ENCODE results near the gene RERE.

Gene RERE

GRCh38 chr1:8350914-8351684, 466.3 kb downstream of the RERE start:
- no peak overlapping the region for H3K27ac ChIP-seq (ENCODE audit: low read length)
- H2AFZ ChIP-seq (ENCODE audit: low read depth, low read length): no peak overlapping the region
- no peaks in the 10 kb centered on the region for H3K27me3 ChIP-seq (ENCODE audit: insufficient read depth, low read length, poor library complexity)
- no peak overlapping the region for H3K9ac ChIP-seq (ENCODE audit: low read depth, low read length)
- peaks cover 19% of the 10 kb centered on the region for H4K20me1 ChIP-seq (ENCODE audit: insufficient read depth, low read length)
- no peak for DNase-seq
- ATAC-seq (ENCODE audit: insufficient read depth, low read depth): no peak
- peaks cover 2% of the 10 kb centered on the region; the same call in 1 of the 2 replicates for H3K4me1 ChIP-seq (ENCODE audit: insufficient read depth, low read length)
- H3K36me3 ChIP-seq (ENCODE audit: insufficient read depth, low read length): peaks cover 23% of the 10 kb centered on the region
- TF ChIP-seq EZH2 (IDR thresholded peaks at IDR 0.05; ENCODE audit: borderline replicate concordance, low read depth, low read length, severe bottlenecking) (no peak), CTCF (IDR thresholded peaks at IDR 0.05; ENCODE audit: borderline replicate concordance, extremely low read depth, low read length, poor library complexity, severe bottlenecking) (no peak)
- no peaks in the 10 kb centered on the region for H3K79me2 ChIP-seq (ENCODE audit: insufficient read depth, low read length)
- no peak overlapping the region for H3K4me3 ChIP-seq (ENCODE audit: low read depth in 1 of 2, low read length in 2 of 2)
- no peaks in the 10 kb centered on the region for H3K9me3 ChIP-seq (ENCODE audit: insufficient read depth, low read length, severe bottlenecking)
- H3K4me2 ChIP-seq (ENCODE audit: insufficient read depth, low read length): no peak overlapping the region

- DNase-seq (no peak), ATAC-seq (ENCODE audit: insufficient read depth, low read depth) (no peak)
- Histone ChIP-seq H3K27me3 (ENCODE audit: insufficient read depth, low read length, poor library complexity) (no peaks in the 10 kb centered on the region), H3K4me3 (ENCODE audit: low read depth in 1 of 2, low read length in 2 of 2) (no peak overlapping the region), H3K27ac (ENCODE audit: low read length) (no peak overlapping the region), H3K9ac (ENCODE audit: low read depth, low read length) (no peak overlapping the region), H3K9me3 (ENCODE audit: insufficient read depth, low read length, severe bottlenecking) (no peaks in the 10 kb centered on the region), H3K4me1 (ENCODE audit: insufficient read depth, low read length) (peaks cover 2% of the 10 kb centered on the region; the same call in 1 of the 2 replicates), H4K20me1 (ENCODE audit: insufficient read depth, low read length) (peaks cover 16% of the 10 kb centered on the region), H3K4me2 (ENCODE audit: insufficient read depth, low read length) (no peak overlapping the region), H3K79me2 (ENCODE audit: insufficient read depth, low read length) (no peaks in the 10 kb centered on the region), H3K36me3 (ENCODE audit: insufficient read depth, low read length) (peaks cover 12% of the 10 kb centered on the region), H2AFZ (ENCODE audit: low read depth, low read length) (no peak overlapping the region)
- TF ChIP-seq EZH2 (IDR thresholded peaks at IDR 0.05; ENCODE audit: borderline replicate concordance, low read depth, low read length, severe bottlenecking) (no peak), CTCF (IDR thresholded peaks at IDR 0.05; ENCODE audit: borderline replicate concordance, extremely low read depth, low read length, poor library complexity, severe bottlenecking) (no peak)
Observed at GRCh38 chr1:8349961-8350360, 467.5 kb downstream of the RERE start.

DNA sequence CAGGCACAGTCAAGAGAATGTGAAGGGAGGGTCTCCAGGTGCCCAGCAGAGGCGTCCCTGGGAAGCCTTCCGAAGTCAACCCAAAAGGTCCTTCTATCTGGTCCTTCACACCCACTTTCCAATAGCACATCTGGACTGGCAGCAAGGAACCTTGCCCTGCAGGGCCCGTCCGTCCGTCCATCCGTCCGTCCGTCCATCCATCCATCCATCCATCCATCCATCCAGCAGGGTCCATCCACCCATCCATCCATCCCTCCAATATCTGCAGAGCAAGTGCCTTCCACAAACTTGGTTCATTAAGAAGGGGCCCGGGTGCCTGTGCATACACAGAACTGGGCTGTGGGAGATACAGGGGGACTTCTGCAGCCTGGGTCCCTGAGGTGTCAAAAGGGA, 468.0 kb downstream of the RERE start:
- H3K27ac ChIP-seq (ENCODE audit: low read length): no peak overlapping the region
- H3K4me3 ChIP-seq (ENCODE audit: low read depth in 1 of 2, low read length in 2 of 2): no peak overlapping the region
- no peak for TF ChIP-seq EZH2 (IDR thresholded peaks at IDR 0.05; ENCODE audit: borderline replicate concordance, low read depth, low read length, severe bottlenecking)
- TF ChIP-seq CTCF (IDR thresholded peaks at IDR 0.05; ENCODE audit: borderline replicate concordance, extremely low read depth, low read length, poor library complexity, severe bottlenecking): no peak
- H4K20me1 ChIP-seq (ENCODE audit: insufficient read depth, low read length): peaks cover 16% of the 10 kb centered on the region
- no peak overlapping the region for H2AFZ ChIP-seq (ENCODE audit: low read depth, low read length)
- peaks cover 2% of the 10 kb centered on the region; the same call in 1 of the 2 replicates for H3K4me1 ChIP-seq (ENCODE audit: insufficient read depth, low read length)
- ATAC-seq (ENCODE audit: insufficient read depth, low read depth) (no peak), DNase-seq (no peak)
- no peaks in the 10 kb centered on the region for H3K27me3 ChIP-seq (ENCODE audit: insufficient read depth, low read length, poor library complexity)
- H3K79me2 ChIP-seq (ENCODE audit: insufficient read depth, low read length): no peaks in the 10 kb centered on the region
- H3K9me3 ChIP-seq (ENCODE audit: insufficient read depth, low read length, severe bottlenecking): no peaks in the 10 kb centered on the region
- H3K9ac ChIP-seq (ENCODE audit: low read depth, low read length): no peak overlapping the region
- H3K4me2 ChIP-seq (ENCODE audit: insufficient read depth, low read length): no peak overlapping the region
- H3K36me3 ChIP-seq (ENCODE audit: insufficient read depth, low read length): peaks cover 11% of the 10 kb centered on the region
